ENCODE measurements around the gene INTS14.

The INTS14 gene

GRCh38 chr15:65578904-65579728 is 31.8 kb downstream of the INTS14 start:
- Histone ChIP-seq H3K36me3 (ENCODE audit: control insufficient read depth in 2 of 2, insufficient read depth in 2 of 2, low read length in 2 of 2) (peaks cover 42 to 47% of the 10 kb centered on the region in 2 donors), H3K27me3 (ENCODE audit: control insufficient read depth in 1 of 2, insufficient read depth in 2 of 2, low read length in 2 of 2) (no peaks in the 10 kb centered on the region), H3K27ac (ENCODE audit: low read length) (no peak overlapping the region), H3K9me3 (ENCODE audit: control insufficient read depth in 2 of 2, low read length in 2 of 2) (no peaks in the 10 kb centered on the region), H3K4me1 (ENCODE audit: control insufficient read depth, insufficient read depth, low read length) (no peaks in the 10 kb centered on the region), H3K4me3 (ENCODE audit: low read length in 2 of 2) (no peak overlapping the region), H3K9ac (ENCODE audit: low read length in 2 of 2) (no peak overlapping the region)

DNA sequence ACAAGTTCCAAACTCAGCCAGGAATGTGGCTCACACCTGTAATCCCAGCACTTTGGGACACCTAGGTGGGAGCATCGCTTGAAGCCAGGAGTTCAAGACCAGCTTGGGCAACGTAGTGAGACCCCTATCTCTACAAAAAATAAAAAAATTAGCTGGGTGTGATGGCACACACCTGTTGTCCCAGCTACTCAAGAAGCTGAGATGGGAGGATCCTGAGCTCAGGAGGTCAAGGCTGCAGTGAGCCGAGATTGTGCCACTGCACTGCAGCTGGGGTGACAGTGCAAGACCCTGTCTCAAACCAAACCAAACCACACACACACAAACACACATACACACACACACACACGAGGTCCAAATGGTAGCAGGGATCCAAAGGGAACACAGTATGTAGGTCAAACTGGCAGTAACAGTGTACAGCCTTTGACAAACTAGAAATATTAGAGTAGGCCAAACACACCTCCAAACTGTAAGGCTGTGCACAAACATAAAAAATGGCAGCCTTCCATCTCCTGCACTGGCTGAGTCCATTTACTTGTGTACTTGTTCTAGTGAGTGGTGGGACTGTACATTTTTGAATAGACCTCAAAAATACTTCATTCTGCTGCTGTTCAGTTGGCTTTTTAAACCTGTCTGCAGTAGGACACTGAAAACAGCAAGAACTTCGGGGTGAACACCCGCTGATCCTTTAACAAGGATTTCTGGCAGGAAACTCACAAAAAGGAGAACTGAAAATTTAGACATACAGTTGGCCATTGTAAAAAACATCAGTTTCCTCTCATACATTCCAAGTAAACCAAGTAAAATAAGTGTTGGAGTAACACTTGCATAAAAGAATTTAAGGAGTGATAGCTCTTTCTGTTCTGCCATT is 33.6 kb downstream of the INTS14 start:
- H3K9ac ChIP-seq (ENCODE audit: low read length in 2 of 2), result no peak overlapping the region
- no peaks in the 10 kb centered on the region for H3K9me3 ChIP-seq (ENCODE audit: control insufficient read depth in 2 of 2, low read length in 2 of 2)
- H3K36me3 ChIP-seq (ENCODE audit: control insufficient read depth in 2 of 2, insufficient read depth in 2 of 2, low read length in 2 of 2), result peaks cover 37 to 39% of the 10 kb centered on the region in 2 donors
- no peaks in the 10 kb centered on the region for H3K27me3 ChIP-seq (ENCODE audit: control insufficient read depth in 1 of 2, insufficient read depth in 2 of 2, low read length in 2 of 2)
- no peak overlapping the region for H3K27ac ChIP-seq (ENCODE audit: low read length)
- no peaks in the 10 kb centered on the region for H3K4me1 ChIP-seq (ENCODE audit: control insufficient read depth, insufficient read depth, low read length)
- H3K4me3 ChIP-seq (ENCODE audit: low read length in 2 of 2), result no peak overlapping the region

DNA sequence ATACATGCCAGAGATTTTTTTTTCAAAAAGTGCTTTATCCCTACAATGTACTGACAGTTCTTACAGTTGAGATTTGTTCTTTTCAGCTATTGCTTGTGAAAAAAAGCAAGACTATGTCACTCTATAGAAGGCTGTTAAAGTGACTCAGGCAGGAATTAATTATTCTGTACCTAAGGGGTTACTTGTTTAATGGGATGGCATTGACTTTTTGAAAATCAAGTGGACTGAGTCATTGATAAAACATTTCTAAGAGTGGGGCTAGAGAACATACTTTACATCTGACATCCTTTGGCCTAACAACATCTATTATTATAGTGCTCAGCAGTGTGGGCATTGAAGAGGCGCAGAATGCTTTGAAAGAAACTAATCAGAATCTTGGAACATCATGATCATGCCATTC is 34.3 kb downstream of the INTS14 start:
- no peak overlapping the region for H3K9ac ChIP-seq (ENCODE audit: low read length in 2 of 2)
- H3K4me1 ChIP-seq (ENCODE audit: control insufficient read depth, insufficient read depth, low read length), result no peaks in the 10 kb centered on the region
- H3K9me3 ChIP-seq (ENCODE audit: control insufficient read depth in 2 of 2, low read length in 2 of 2), result no peaks in the 10 kb centered on the region
- H3K27me3 ChIP-seq (ENCODE audit: control insufficient read depth in 1 of 2, insufficient read depth in 2 of 2, low read length in 2 of 2), result no peaks in the 10 kb centered on the region
- H3K27ac ChIP-seq (ENCODE audit: low read length), result no peak overlapping the region
- peaks cover 37 to 38% of the 10 kb centered on the region in 2 donors for H3K36me3 ChIP-seq (ENCODE audit: control insufficient read depth in 2 of 2, insufficient read depth in 2 of 2, low read length in 2 of 2)
- H3K4me3 ChIP-seq (ENCODE audit: low read length in 2 of 2), result no peak overlapping the region

GRCh38 chr15:65571971-65572370 is 39.0 kb downstream of the INTS14 start:
- Histone ChIP-seq H3K9ac (ENCODE audit: low read length in 2 of 2) (no peak overlapping the region), H3K4me1 (ENCODE audit: control insufficient read depth, insufficient read depth, low read length) (no peaks in the 10 kb centered on the region), H3K27ac (ENCODE audit: low read length) (no peak overlapping the region), H3K27me3 (ENCODE audit: control insufficient read depth in 1 of 2, insufficient read depth in 2 of 2, low read length in 2 of 2) (no peaks in the 10 kb centered on the region), H3K9me3 (ENCODE audit: control insufficient read depth in 2 of 2, low read length in 2 of 2) (no peaks in the 10 kb centered on the region), H3K4me3 (ENCODE audit: low read length in 2 of 2) (no peak overlapping the region), H3K36me3 (ENCODE audit: control insufficient read depth in 2 of 2, insufficient read depth in 2 of 2, low read length in 2 of 2) (peaks cover 20 to 26% of the 10 kb centered on the region in 2 donors)

GRCh38 chr15:65569728-65570127 is 41.2 kb downstream of the INTS14 start:
- H3K9me3 ChIP-seq (ENCODE audit: control insufficient read depth in 2 of 2, low read length in 2 of 2), result no peaks in the 10 kb centered on the region
- no peak overlapping the region for H3K4me3 ChIP-seq (ENCODE audit: low read length in 2 of 2)
- H3K27ac ChIP-seq (ENCODE audit: low read length), result no peak overlapping the region
- H3K27me3 ChIP-seq (ENCODE audit: control insufficient read depth in 1 of 2, insufficient read depth in 2 of 2, low read length in 2 of 2), result no peaks in the 10 kb centered on the region
- no peaks in the 10 kb centered on the region for H3K4me1 ChIP-seq (ENCODE audit: control insufficient read depth, insufficient read depth, low read length)
- H3K36me3 ChIP-seq (ENCODE audit: control insufficient read depth in 2 of 2, insufficient read depth in 2 of 2, low read length in 2 of 2), result peaks cover 27% of the 10 kb centered on the region in 2 donors
- no peak overlapping the region for H3K9ac ChIP-seq (ENCODE audit: low read length in 2 of 2)

DNA sequence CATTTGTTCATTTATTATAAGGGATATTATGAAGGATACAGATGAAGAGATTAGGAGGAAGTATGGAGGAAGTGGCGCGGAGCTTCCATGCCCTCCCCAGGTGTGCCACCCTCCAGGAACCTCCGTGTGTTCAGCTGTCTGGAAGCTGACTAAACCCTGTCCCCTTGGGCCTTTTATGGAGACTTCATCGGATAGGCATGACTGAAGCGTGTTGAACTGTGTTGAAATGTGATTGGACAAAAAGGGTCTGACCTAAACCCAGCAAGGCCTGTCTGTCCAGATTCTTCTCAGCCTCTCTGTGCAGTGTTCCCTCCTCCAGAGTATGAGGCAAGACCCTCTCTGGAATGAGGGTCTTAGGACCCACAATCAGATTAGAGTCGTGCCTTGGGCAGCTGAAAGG is 49.0 kb downstream of the INTS14 start:
- Histone ChIP-seq H3K36me3 (ENCODE audit: control insufficient read depth in 2 of 2, insufficient read depth in 2 of 2, low read length in 2 of 2) (peaks cover 16 to 38% of the 10 kb centered on the region in 2 donors), H3K9me3 (ENCODE audit: control insufficient read depth in 2 of 2, low read length in 2 of 2) (no peaks in the 10 kb centered on the region), H3K4me1 (ENCODE audit: control insufficient read depth, insufficient read depth, low read length) (no peaks in the 10 kb centered on the region), H3K27me3 (ENCODE audit: control insufficient read depth in 1 of 2, insufficient read depth in 2 of 2, low read length in 2 of 2) (no peaks in the 10 kb centered on the region), H3K27ac (ENCODE audit: low read length) (no peak overlapping the region), H3K4me3 (ENCODE audit: low read length in 2 of 2) (no peak overlapping the region), H3K9ac (ENCODE audit: low read length in 2 of 2) (no peak overlapping the region)

- H3K4me3 ChIP-seq (ENCODE audit: low read length in 2 of 2), result no peak overlapping the region
- peaks cover 22 to 44% of the 10 kb centered on the region in 2 donors for H3K36me3 ChIP-seq (ENCODE audit: control insufficient read depth in 2 of 2, insufficient read depth in 2 of 2, low read length in 2 of 2)
- H3K9me3 ChIP-seq (ENCODE audit: control insufficient read depth in 2 of 2, low read length in 2 of 2), result no peaks in the 10 kb centered on the region
Observed at GRCh38 chr15:65559941-65560340, 51.0 kb downstream of the INTS14 start.

DNA sequence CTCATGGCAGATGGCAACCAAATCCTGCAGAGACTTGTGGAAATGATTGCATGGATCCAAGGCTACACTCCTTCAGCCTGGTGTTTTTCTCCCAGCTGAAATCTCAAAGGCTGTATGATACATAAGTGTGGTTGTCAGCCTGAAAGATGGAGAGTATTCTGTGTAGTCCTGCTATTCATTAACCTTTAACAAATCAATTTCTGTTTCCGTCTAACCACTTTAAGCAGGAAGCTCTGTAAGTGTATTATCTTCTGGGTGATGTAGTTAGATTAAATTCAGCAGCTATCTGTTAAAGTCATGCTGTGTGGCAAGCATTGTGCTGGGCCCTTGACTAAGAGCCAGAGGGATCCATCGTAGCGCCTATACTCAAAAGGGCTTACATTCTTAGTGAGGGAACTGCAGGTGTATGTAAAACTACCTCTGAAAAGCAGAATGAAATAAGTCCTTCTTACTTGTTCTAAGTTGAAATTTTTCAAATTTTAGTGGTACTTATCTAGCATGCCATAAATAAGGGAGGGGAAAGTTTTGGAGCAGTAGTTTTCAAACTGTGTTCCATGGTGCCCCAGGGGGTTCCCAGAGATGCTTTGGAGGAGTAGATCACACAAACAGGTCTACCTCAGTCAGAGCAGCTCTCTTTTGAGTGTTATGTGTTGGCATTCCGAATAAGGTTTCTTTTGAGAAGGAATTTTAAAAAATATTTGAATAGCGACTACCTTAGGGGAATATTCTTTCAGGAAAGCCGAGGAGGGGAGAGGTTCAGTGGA is 51.8 kb downstream of the INTS14 start:
- Histone ChIP-seq H3K27me3 (ENCODE audit: control insufficient read depth in 1 of 2, insufficient read depth in 2 of 2, low read length in 2 of 2) (no peaks in the 10 kb centered on the region), H3K9ac (ENCODE audit: low read length in 2 of 2) (no peak overlapping the region), H3K4me3 (ENCODE audit: low read length in 2 of 2) (no peak overlapping the region), H3K27ac (ENCODE audit: low read length) (no peak overlapping the region), H3K9me3 (ENCODE audit: control insufficient read depth in 2 of 2, low read length in 2 of 2) (no peaks in the 10 kb centered on the region), H3K4me1 (ENCODE audit: control insufficient read depth, insufficient read depth, low read length) (no peaks in the 10 kb centered on the region), H3K36me3 (ENCODE audit: control insufficient read depth in 2 of 2, insufficient read depth in 2 of 2, low read length in 2 of 2) (peaks cover 17 to 42% of the 10 kb centered on the region in 2 donors)

More at GRCh38 chr15:65559941-65560340, 51.0 kb downstream of the INTS14 start:
- no peak overlapping the region for H3K9ac ChIP-seq (ENCODE audit: low read length in 2 of 2)
- no peaks in the 10 kb centered on the region for H3K27me3 ChIP-seq (ENCODE audit: control insufficient read depth in 1 of 2, insufficient read depth in 2 of 2, low read length in 2 of 2)
- H3K4me1 ChIP-seq (ENCODE audit: control insufficient read depth, insufficient read depth, low read length), result no peaks in the 10 kb centered on the region
- no peak overlapping the region for H3K27ac ChIP-seq (ENCODE audit: low read length)

GRCh38 chr15:65558336-65558735 is 52.6 kb downstream of the INTS14 start:
- Histone ChIP-seq H3K4me3 (ENCODE audit: low read length in 2 of 2) (no peak overlapping the region), H3K27ac (ENCODE audit: low read length) (no peak overlapping the region), H3K27me3 (ENCODE audit: control insufficient read depth in 1 of 2, insufficient read depth in 2 of 2, low read length in 2 of 2) (no peaks in the 10 kb centered on the region), H3K4me1 (ENCODE audit: control insufficient read depth, insufficient read depth, low read length) (no peaks in the 10 kb centered on the region), H3K36me3 (ENCODE audit: control insufficient read depth in 2 of 2, insufficient read depth in 2 of 2, low read length in 2 of 2) (peaks cover 12 to 43% of the 10 kb centered on the region in 2 donors), H3K9me3 (ENCODE audit: control insufficient read depth in 2 of 2, low read length in 2 of 2) (no peaks in the 10 kb centered on the region), H3K9ac (ENCODE audit: low read length in 2 of 2) (no peak overlapping the region)

- Histone ChIP-seq H3K4me3 (ENCODE audit: low read length in 2 of 2) (no peak overlapping the region), H3K36me3 (ENCODE audit: control insufficient read depth in 2 of 2, insufficient read depth in 2 of 2, low read length in 2 of 2) (peaks cover 12 to 31% of the 10 kb centered on the region in 2 donors), H3K27ac (ENCODE audit: low read length) (no peak overlapping the region), H3K9me3 (ENCODE audit: control insufficient read depth in 2 of 2, low read length in 2 of 2) (no peaks in the 10 kb centered on the region), H3K4me1 (ENCODE audit: control insufficient read depth, insufficient read depth, low read length) (no peaks in the 10 kb centered on the region), H3K27me3 (ENCODE audit: control insufficient read depth in 1 of 2, insufficient read depth in 2 of 2, low read length in 2 of 2) (no peaks in the 10 kb centered on the region), H3K9ac (ENCODE audit: low read length in 2 of 2) (no peak overlapping the region)
Observed at GRCh38 chr15:65556622-65557021, 54.3 kb downstream of the INTS14 start.

Measured in stomach smooth muscle (tissue), 2 donors.